Pancreas (tissue), 10 donors: ENCODE results near the gene CHRNA4. TPM values are rescaled to one million over a fixed set of nuclear protein-coding genes. Genes with fewer than 3 reads are reported as not detected.

ENCODE experiments used
- ATAC-seq, 4 donors: fragments of 200-7000 bp; cut with Tn5 transposase; one replicate each; pipeline versions ENCODE4 v1.8.0 to v1.9.1; 2020; ENCODE audit warnings: mild to moderate bottlenecking in 4 of 4, moderate library complexity in 4 of 4
- DNase-seq, 6 donors: peaks; one replicate each; pipeline ENCODE4 v3.0.0-alpha.2; 2020
- FAIRE-seq: peaks from 2 replicates; lab custom pipeline; 2012; peaks lifted over from hg19 to GRCh38; lab: Jason Lieb, UNC
- H3K27ac ChIP-seq, 4 donors: fragments of 200-600 bp; sonication (generic); 1 replicate in 3 of 4; 2 replicates in 1 of 4; pipeline versions ENCODE4 v1.5.0 to v1.8.0; 2020
- H3K27me3 ChIP-seq, 4 donors: fragments of 200-600 bp; one replicate each; pipeline ENCODE4 v1.8.0; 2021
- H3K36me3 ChIP-seq, 3 donors: fragments of 200-600 bp; sonication (generic) in 1 of 3; one replicate each; pipeline versions ENCODE4 v1.5.0 to v1.8.0; 2020 to 2021
- H3K4me1 ChIP-seq, 3 donors: fragments of 200-600 bp; one replicate each; pipeline ENCODE4 v1.8.0; 2021
- H3K4me3 ChIP-seq, 4 donors: fragments of 200-600 bp; sonication (generic) in 2 of 4; one replicate each; pipeline versions ENCODE4 v1.5.0 to v1.8.0; 2020 to 2021
- H3K9me3 ChIP-seq, 4 donors: fragments of 200-600 bp; one replicate each; pipeline ENCODE4 v1.8.0; 2021
- WGBS, 2 donors: extraction: QIAGEN DNeasy Blood & Tissue Kit; methylation state at CpG; one replicate each; pipeline ENCODE4 v1.1.7; 2013; 5-methylcytosine and 5-hydroxymethylcytosine counted together
- intact Hi-C, 3 donors: fragments of 100-400 bp; cut with DNase I; formaldehyde crosslinking; loops; one replicate each; pipeline versions ENCODE4 v1.11.1 to v1.14.2; 2022
- polyA plus RNA-seq, 2 donors: library from polyadenylated mRNA; stranded (reverse); fragments of 200-250 nt; gene quantifications; one replicate each; pipeline ENCODE4 v1.2.3, GENCODE V29; 2013
- total RNA-seq, 6 donors: library from RNA; stranded (reverse); fragmentation: NEBNext Ultra II Directional in 4 of 6; extraction: Animal tissue kit (Norgen Biotek cat#: 25700) in 4 of 6; gene quantifications; one replicate each; pipeline versions ENCODE4 v1.2.1 to v1.2.4, GENCODE V29; 2021 to 2023
- TF ChIP-seq, protein P1 (sequence below), 4 donors: fragments of 200-600 bp; sonication (generic) in 3 of 4; IDR thresholded peaks; one replicate each; pipeline versions ENCODE4 v1.5.0 to v1.8.0; 2021; ENCODE audit warnings: antibody characterized with exemption in 4 of 4
- donor health status: healthy with polysubstance abuse.
- donor health status: DM: no; HTN: no; CAD: no; lungs with moderate emphysema.
- donor health status: DM: no; HTN: no; CAD: no.
- donor health status: control.
- donor health status: control.
- donor health status: Bipolar disorder and iron deficiency.
- donor health status: DM: yes; HTN: yes; CAD: no.
- donor health status: DM: no; HTN: no; CAD: no.
- donor health status: DM: no; HTN: no; CAD: no.
- donor health status: DM: yes; HTN: yes; CAD: no.

CHRNA4 gene
- total and polyA plus RNA-seq, 8 donors = 0.02 to 0.47 TPM; not detected in 6

DNA sequence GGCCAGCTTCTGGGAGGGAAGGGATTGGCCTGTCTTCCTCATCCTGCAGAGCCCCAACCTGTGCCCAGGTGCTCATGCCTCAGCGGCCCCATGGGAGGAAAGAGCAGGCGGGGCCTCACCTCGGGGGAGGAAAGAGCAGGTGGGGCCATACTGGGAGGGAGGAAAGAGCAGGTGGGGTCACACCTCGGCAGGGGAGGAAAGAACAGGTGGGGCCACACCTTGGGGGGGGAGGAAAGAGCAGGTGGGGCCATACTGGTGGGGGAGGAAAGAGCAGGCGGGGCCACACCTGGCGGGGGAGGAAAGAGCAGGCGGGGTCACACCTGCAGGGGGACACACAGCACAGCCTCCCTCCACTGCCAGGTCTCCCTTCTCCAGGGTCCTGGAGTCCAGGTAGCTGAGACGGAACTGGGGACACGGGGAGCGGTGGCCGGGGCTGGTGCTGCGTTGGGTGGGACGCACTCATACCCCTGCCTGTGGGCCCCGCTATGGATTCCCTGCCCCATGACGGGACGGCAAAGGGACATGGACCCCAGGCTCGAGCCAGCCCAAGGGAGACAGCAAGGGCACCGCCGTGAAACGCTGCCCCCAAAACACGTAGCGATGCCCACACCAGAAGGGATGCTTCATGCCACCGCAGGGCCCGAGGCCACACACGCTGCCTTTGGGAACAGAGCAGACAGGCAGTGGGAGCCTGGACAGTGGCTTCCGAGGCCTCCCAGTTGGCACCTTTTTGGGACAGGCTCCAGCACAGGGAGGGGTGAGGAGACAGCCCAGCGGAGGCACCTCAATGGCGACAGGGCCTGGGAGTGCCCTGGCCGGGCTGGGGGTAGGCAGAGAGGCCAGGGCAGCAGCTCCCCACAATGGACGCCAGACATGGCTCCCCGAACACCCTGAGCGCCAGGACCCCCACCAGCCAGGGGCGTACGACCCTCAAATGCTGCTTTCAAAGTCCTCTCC, 43.3 kb upstream of the CHRNA4 start:
- WGBS, 2 donors = 41 to 51% methylated on average over 29 to 34 of the region's 34 CpGs
- intact Hi-C loops = no loop called here
- DNase-seq = peak in 2 of 6 donors; percentile 15 to 66
- H3K36me3 ChIP-seq = no peaks in the 10 kb centered on the region
- no peaks in the 10 kb centered on the region for H3K9me3 ChIP-seq
- TF ChIP-seq, protein P1, sequence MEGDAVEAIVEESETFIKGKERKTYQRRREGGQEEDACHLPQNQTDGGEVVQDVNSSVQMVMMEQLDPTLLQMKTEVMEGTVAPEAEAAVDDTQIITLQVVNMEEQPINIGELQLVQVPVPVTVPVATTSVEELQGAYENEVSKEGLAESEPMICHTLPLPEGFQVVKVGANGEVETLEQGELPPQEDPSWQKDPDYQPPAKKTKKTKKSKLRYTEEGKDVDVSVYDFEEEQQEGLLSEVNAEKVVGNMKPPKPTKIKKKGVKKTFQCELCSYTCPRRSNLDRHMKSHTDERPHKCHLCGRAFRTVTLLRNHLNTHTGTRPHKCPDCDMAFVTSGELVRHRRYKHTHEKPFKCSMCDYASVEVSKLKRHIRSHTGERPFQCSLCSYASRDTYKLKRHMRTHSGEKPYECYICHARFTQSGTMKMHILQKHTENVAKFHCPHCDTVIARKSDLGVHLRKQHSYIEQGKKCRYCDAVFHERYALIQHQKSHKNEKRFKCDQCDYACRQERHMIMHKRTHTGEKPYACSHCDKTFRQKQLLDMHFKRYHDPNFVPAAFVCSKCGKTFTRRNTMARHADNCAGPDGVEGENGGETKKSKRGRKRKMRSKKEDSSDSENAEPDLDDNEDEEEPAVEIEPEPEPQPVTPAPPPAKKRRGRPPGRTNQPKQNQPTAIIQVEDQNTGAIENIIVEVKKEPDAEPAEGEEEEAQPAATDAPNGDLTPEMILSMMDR (IDR thresholded peaks at IDR 0.05) = no peak
- no peak for FAIRE-seq
- no peak for ATAC-seq
- no peaks in the 10 kb centered on the region for H3K27me3 ChIP-seq
- H3K27ac ChIP-seq = no peak overlapping the region
- no peaks in the 10 kb centered on the region for H3K4me1 ChIP-seq
- H3K4me3 ChIP-seq = no peak overlapping the region

- Histone ChIP-seq H3K9me3 (no peaks in the 10 kb centered on the region), H3K4me1 (no peaks in the 10 kb centered on the region), H3K36me3 (no peaks in the 10 kb centered on the region), H3K27me3 (no peaks in the 10 kb centered on the region), H3K27ac (no peak overlapping the region), H3K4me3 (no peak overlapping the region)
- intact Hi-C loops = no loop called here
- peak in 2 of 6 donors; percentile 3 to 34 for DNase-seq
- FAIRE-seq = no peak
- TF ChIP-seq, protein P1 (IDR thresholded peaks at IDR 0.05) = no peak
- 52 to 59% methylated on average over 19 of the region's 19 CpGs for WGBS, 2 donors
- no peak for ATAC-seq
These were observed 42.4 kb upstream of the CHRNA4 start for GRCh38 chr20:63403403-63404105.

DNA sequence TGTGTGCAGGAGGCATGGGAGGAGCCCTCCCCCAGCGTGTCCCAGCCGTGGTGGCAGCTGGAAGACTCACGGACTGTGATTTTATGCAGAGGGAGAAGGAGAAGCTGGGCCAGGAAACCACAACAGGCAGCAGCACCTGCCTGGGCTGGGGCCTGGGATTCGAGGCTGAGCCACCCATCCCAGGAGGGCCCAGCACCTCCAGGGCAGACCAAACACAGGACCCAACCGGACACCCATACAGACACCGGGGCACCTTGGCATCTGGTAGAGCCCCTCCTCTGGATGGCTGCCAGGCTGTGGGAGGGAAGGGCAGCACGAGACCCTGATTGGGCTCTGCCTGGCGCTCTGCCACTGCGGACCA, 41.7 kb upstream of the CHRNA4 start:
- DNase-seq = peak in 2 of 6 donors; percentile 41 to 49
- TF ChIP-seq, protein P1 (IDR thresholded peaks at IDR 0.05) = no peak
- H3K4me1 ChIP-seq = no peaks in the 10 kb centered on the region
- H3K27ac ChIP-seq = no peak overlapping the region
- H3K27me3 ChIP-seq = no peaks in the 10 kb centered on the region
- intact Hi-C loops = no loop called here
- no peaks in the 10 kb centered on the region for H3K9me3 ChIP-seq
- H3K36me3 ChIP-seq = no peaks in the 10 kb centered on the region
- WGBS, 2 donors = 26 to 28% methylated on average over 8 to 9 of the region's 9 CpGs
- FAIRE-seq = no peak
- H3K4me3 ChIP-seq = no peak overlapping the region
- ATAC-seq = no peak

DNA sequence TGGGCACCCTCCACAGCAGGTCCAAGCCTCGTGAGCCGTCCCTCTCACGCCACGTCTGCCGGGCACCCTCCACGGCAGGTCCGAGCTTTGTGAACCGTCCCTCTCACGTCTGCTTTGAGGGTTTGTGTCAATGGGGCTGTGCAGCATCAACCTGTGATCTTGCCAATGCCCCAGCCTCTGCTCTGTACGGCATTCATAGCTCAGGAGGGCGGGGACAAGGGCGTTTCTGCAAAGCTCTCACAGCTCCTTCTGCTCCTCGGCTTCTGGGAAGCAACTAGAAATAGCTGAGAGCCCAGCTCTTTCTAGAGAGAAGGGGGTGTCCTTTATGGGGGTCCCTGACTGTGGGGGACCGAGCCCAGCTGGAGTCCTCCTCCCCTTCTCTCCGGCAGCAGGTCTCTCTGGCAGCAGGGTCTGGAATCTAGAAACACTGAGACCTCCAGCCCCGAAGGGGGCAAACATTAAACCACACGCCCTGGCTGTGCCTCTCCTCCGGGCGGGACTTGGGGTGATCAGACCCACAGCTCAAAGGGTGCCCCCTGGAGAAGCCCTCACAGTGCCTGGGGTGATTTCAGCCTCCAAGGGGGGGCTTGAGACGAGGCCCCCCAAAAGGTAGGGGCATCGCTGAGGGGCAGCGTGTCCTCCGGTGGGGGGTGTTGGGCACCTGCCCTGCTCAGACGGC, 41.2 kb upstream of the CHRNA4 start:
- TF ChIP-seq, protein P1 (IDR thresholded peaks at IDR 0.05) = no peak
- Histone ChIP-seq H3K9me3 (no peaks in the 10 kb centered on the region), H3K27ac (no peak overlapping the region), H3K4me1 (no peaks in the 10 kb centered on the region), H3K36me3 (no peaks in the 10 kb centered on the region), H3K27me3 (no peaks in the 10 kb centered on the region), H3K4me3 (no peak overlapping the region)
- DNase-seq (peak in 1 of 6 donors; percentile 48), FAIRE-seq (no peak), ATAC-seq (no peak)
- WGBS, 2 donors = 40 to 47% methylated on average over 24 of the region's 24 CpGs
- intact Hi-C loops = no loop called here
